ENCODE data around the gene LRRC7. TPM values are rescaled to one million over a fixed set of nuclear protein-coding genes. Genes with fewer than 3 reads are reported as not detected.

Gene LRRC7
- total RNA-seq, 1 donor = 0.09 TPM

GRCh38 chr1:69551476-69552324 is 16.0 kb upstream of the LRRC7 start:
- H3K4me3 ChIP-seq (ENCODE audit: low read depth, low read length) = no peak overlapping the region
- TF ChIP-seq, protein P1, sequence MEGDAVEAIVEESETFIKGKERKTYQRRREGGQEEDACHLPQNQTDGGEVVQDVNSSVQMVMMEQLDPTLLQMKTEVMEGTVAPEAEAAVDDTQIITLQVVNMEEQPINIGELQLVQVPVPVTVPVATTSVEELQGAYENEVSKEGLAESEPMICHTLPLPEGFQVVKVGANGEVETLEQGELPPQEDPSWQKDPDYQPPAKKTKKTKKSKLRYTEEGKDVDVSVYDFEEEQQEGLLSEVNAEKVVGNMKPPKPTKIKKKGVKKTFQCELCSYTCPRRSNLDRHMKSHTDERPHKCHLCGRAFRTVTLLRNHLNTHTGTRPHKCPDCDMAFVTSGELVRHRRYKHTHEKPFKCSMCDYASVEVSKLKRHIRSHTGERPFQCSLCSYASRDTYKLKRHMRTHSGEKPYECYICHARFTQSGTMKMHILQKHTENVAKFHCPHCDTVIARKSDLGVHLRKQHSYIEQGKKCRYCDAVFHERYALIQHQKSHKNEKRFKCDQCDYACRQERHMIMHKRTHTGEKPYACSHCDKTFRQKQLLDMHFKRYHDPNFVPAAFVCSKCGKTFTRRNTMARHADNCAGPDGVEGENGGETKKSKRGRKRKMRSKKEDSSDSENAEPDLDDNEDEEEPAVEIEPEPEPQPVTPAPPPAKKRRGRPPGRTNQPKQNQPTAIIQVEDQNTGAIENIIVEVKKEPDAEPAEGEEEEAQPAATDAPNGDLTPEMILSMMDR (IDR thresholded peaks at IDR 0.05; ENCODE audit: insufficient read depth, low read length) = no peak
- DNase-seq (ENCODE audit: low read depth) = no peak

DNA sequence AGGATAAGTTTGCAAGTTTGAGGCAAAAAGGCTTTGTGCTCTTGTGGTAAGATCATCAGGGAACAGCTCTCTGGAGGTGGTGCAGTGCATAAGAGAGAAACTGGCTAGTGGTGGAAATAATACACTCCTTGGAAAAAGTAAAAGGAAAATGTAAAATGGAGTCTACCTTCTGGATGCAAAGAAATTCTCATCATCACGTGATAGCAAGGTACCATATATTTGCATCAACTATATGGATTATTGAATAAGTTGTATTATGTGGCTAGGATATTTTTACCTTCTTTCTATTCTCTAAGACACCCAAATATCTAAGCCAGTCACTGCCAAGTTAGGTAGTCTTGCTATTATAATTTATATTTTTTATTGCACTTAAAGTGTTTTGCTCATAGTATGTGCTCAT is 14.0 kb upstream of the LRRC7 start:
- no peak overlapping the region for H3K4me3 ChIP-seq (ENCODE audit: low read depth, low read length)
- DNase-seq (ENCODE audit: low read depth) = no peak
- TF ChIP-seq, protein P1 (IDR thresholded peaks at IDR 0.05; ENCODE audit: insufficient read depth, low read length) = no peak

GRCh38 chr1:69568421-69569174 is 876 bp downstream of the LRRC7 start:
- DNase-seq (ENCODE audit: low read depth) = no peak
- peak overlapping the region; percentile 18 for H3K4me3 ChIP-seq (ENCODE audit: low read depth, low read length)
- TF ChIP-seq, protein P1 (IDR thresholded peaks at IDR 0.05; ENCODE audit: insufficient read depth, low read length) = no peak

DNA sequence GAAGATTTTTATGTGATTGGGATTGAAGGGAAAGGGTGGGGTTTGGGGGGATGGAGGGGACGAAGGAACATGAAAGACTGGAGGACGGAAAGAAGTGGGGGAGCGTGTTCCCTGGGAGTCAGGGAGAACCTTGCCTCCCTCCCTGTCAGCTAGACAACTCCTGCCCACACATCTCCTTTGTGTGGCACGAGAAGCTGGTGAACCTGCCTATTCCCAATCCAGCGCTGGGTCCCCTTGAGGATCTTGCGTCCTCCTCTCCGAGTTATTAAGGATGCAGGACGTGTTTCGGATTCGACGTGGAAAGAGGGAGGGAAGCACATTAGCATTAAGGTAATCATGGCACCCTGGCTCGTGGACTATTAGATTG is 1.4 kb downstream of the LRRC7 start:
- TF ChIP-seq, protein P1 (IDR thresholded peaks at IDR 0.05; ENCODE audit: insufficient read depth, low read length) = no peak
- H3K4me3 ChIP-seq (ENCODE audit: low read depth, low read length) = no peak overlapping the region
- no peak for DNase-seq (ENCODE audit: low read depth)

DNA sequence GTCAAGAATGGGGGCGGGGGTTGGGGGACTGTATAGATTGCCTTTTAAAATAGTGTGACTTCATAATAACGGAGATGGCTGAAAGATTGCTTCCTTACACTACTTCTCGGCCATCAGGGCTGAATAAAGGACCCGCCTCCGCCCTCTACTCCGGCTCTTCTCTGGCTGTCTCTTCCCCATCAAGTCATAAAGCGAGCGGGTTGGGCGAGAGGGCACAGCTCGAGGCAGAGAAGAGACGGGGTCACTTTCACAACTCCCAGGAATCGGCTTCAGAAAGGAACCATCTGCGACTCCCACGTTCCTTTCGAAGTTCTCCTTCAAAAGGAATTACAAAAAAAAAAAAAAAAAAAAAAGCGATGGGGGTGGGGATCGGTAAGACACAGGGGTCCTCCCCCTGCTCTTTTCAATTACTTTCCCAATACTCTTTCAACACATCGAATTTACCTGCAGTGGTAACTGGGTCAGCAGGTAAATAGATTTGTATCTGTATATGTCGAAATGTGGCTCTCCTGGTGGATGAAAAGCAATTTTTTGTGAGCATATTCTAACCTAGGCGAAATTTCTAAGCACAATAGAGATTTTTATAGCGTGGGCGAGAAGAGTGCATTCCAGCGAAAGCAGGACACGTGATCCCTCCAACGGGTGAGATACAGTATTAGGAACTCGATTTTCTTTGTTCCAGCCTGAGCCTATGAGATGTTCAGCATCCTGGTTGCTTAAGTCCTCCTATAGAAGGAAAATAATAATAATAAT is 2.0 kb downstream of the LRRC7 start:
- no peak for DNase-seq (ENCODE audit: low read depth)
- TF ChIP-seq, protein P1 (IDR thresholded peaks at IDR 0.05; ENCODE audit: insufficient read depth, low read length) = no peak
- no peak overlapping the region for H3K4me3 ChIP-seq (ENCODE audit: low read depth, low read length)

GRCh38 chr1:69570356-69570755 is 2.6 kb downstream of the LRRC7 start:
- TF ChIP-seq, protein P1 (IDR thresholded peaks at IDR 0.05; ENCODE audit: insufficient read depth, low read length) = no peak
- no peak overlapping the region for H3K4me3 ChIP-seq (ENCODE audit: low read depth, low read length)
- no peak for DNase-seq (ENCODE audit: low read depth)

All from fibroblast of the aortic adventitia (primary cell).